Prostate gland (tissue), 2 donors: ENCODE data around the gene HSD17B1.

Source experiments
- POLR2A ChIP-seq: fragments of 450-650 bp; IDR thresholded peaks from one replicate; pipeline ENCODE4 v1.6.1; 2016; ENCODE audit warnings: antibody characterized with exemption, mild to moderate bottlenecking
- POLR2AphosphoS5 ChIP-seq: sonication (generic); formaldehyde crosslinking; IDR thresholded peaks from one replicate; pipeline ENCODE4 v1.6.1; 2017; ENCODE audit warnings: antibody characterized with exemption
- TF ChIP-seq, protein P1 (sequence below), 4 experiments: fragments of 200-600 bp in 2 of 4; fragments of 450-650 bp in 2 of 4; sonication (generic) in 2 of 4; IDR thresholded peaks; 1 replicate in 3 of 4; 2 replicates in 1 of 4; pipeline ENCODE4 v1.5.1; 2016 to 2019; ENCODE audit warnings: antibody characterized with exemption in 4 of 4, mild to moderate bottlenecking in 2 of 4, moderate library complexity in 2 of 4

- TF ChIP-seq, protein P1, sequence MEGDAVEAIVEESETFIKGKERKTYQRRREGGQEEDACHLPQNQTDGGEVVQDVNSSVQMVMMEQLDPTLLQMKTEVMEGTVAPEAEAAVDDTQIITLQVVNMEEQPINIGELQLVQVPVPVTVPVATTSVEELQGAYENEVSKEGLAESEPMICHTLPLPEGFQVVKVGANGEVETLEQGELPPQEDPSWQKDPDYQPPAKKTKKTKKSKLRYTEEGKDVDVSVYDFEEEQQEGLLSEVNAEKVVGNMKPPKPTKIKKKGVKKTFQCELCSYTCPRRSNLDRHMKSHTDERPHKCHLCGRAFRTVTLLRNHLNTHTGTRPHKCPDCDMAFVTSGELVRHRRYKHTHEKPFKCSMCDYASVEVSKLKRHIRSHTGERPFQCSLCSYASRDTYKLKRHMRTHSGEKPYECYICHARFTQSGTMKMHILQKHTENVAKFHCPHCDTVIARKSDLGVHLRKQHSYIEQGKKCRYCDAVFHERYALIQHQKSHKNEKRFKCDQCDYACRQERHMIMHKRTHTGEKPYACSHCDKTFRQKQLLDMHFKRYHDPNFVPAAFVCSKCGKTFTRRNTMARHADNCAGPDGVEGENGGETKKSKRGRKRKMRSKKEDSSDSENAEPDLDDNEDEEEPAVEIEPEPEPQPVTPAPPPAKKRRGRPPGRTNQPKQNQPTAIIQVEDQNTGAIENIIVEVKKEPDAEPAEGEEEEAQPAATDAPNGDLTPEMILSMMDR (IDR thresholded peaks at IDR 0.05): no peak
- TF ChIP-seq POLR2A (peak; percentile 36), POLR2AphosphoS5 (peak; percentile 89)
These were observed 34.5 kb upstream of the HSD17B1 start for GRCh38 chr17:42518046-42518754.
